Measurements from ENCODE around the gene LHPP. TPM values are rescaled to one million over a fixed set of nuclear protein-coding genes. Genes with fewer than 3 reads are reported as not detected.

The LHPP gene
- total RNA-seq, 1 donor, result 20.4 TPM

DNA sequence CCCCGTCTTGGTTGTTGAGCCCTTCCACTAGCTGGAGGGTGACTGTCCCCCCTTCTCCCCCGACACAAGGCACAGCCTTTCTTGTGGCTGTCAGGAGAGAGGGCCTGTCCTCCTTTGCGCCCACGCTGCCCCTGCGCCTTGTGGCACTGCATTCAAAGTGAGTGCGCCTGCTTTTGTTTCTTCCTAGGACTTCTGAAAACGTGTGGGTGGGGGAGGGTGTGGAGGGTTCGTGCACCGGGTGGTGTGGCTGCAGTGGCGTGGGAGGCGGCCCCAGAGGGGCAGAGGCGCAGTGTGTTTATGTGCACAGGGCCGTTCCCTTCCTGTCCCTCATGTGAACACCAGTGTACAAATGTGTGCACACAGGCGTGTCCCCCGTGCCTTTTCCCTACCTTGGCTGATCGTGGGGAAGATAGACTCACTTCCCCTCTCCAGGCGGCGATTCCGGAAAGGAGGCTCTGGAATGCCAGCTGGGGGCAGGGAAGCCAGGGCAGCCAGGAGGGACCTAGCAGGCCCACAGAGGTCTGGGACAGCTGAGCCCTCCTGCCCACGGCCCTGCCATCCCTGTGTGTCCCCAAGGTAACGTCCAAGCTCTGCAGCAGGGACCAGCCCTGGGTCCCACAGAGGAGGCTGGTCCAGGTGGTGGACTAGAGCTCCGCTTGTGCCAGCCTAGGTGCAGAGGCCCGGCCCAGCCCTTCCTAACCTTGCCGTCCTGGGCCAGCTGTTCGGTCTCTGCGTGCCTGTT is 88.8 kb downstream of the LHPP start:
- peaks cover 26% of the 10 kb centered on the region for H3K4me1 ChIP-seq (ENCODE audit: insufficient read depth, low read length)
- no peaks in the 10 kb centered on the region for H3K27me3 ChIP-seq (ENCODE audit: insufficient read depth, low read length)
- H3K9me3 ChIP-seq (ENCODE audit: low read depth, low read length), result no peaks in the 10 kb centered on the region
- H3K4me3 ChIP-seq (ENCODE audit: low read length), result no peak overlapping the region

DNA sequence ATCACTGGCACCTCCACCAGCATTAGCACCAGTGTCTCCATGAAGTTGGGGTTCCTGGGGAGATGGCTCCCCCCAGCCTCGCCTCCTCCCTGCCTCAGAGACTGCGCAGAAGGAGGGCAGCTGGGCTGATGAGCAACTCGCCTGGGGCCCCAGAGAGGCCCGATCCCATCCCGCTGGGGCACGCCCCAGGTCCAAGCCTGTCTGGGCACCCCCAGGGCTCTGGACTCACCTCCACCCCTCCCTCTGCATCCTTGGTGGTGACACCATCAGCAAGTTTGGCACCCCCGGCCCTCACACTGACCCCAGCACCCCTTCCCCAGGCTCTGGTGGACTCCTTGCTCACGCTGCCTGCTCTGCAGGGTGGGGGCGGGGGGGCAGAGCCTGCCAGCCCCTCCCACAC is 89.5 kb downstream of the LHPP start:
- Histone ChIP-seq H3K4me3 (ENCODE audit: low read length) (no peak overlapping the region), H3K4me1 (ENCODE audit: insufficient read depth, low read length) (peaks cover 20% of the 10 kb centered on the region), H3K27me3 (ENCODE audit: insufficient read depth, low read length) (no peaks in the 10 kb centered on the region), H3K9me3 (ENCODE audit: low read depth, low read length) (no peaks in the 10 kb centered on the region)

DNA sequence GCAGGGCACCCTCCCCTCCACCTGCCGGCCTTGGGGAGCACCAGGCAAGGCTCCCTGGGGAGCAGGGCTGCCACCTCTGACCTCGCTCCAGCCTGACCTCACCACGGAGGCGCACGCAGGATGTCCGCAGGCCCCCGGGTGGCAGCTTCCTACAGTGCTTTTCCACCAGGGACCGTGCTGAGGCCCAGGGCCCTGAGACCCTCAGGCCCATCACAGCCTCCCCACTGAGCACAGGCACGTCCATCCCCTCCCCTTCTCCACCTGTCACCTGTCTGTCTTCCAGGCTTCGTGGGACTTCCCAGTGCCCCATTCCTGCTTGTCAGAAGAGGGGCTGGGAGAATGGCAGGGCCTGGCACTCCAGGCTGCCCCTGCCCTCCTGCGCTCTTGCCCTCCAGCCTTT is 90.1 kb downstream of the LHPP start:
- H3K4me1 ChIP-seq (ENCODE audit: insufficient read depth, low read length), result peaks cover 19% of the 10 kb centered on the region
- no peak overlapping the region for H3K4me3 ChIP-seq (ENCODE audit: low read length)
- no peaks in the 10 kb centered on the region for H3K9me3 ChIP-seq (ENCODE audit: low read depth, low read length)
- H3K27me3 ChIP-seq (ENCODE audit: insufficient read depth, low read length), result no peaks in the 10 kb centered on the region

GRCh38 chr10:124552691-124553276 is 91.2 kb downstream of the LHPP start:
- H3K27me3 ChIP-seq (ENCODE audit: insufficient read depth, low read length), result no peaks in the 10 kb centered on the region
- H3K4me1 ChIP-seq (ENCODE audit: insufficient read depth, low read length), result peaks cover 14% of the 10 kb centered on the region
- H3K4me3 ChIP-seq (ENCODE audit: low read length), result no peak overlapping the region
- H3K9me3 ChIP-seq (ENCODE audit: low read depth, low read length), result no peaks in the 10 kb centered on the region

DNA sequence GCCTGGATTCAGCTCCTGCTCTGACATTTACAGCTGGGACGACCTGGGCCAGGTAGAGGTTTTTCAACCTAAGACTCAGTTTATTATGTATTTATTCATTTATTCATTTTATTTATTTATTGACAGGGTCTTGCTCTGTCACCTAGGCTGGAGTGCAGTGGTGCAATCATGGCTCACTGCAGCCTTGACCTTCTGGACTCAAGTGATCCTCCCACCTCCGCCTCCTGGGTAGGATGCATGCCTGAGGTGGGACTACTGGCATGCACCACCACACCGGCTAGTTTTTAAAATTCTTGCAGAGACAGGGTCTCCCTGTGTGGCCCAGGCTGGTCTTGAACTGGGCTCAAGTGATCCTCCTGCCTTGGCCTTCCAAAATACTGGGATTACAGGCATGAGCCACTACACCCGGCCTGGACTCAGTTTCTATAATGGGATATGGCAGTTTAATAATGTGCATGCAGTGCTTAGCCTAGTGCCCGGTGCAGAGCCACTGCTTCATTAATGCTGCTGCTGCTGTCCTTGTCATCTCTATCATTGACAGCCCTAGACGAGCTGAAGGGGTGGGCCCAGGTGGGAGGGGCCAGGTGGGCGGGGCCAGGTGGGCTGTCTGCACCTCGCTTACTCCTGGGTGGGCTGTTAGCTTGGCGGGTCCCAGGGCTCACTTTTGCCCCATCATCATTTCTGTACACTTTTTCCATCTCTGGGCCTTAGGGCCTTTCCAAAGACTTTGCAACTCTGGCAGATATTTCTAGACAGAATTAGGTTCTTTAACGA is 92.6 kb downstream of the LHPP start:
- Histone ChIP-seq H3K4me1 (ENCODE audit: insufficient read depth, low read length) (peaks cover 6% of the 10 kb centered on the region), H3K27me3 (ENCODE audit: insufficient read depth, low read length) (no peaks in the 10 kb centered on the region), H3K4me3 (ENCODE audit: low read length) (no peak overlapping the region), H3K9me3 (ENCODE audit: low read depth, low read length) (no peaks in the 10 kb centered on the region)

DNA sequence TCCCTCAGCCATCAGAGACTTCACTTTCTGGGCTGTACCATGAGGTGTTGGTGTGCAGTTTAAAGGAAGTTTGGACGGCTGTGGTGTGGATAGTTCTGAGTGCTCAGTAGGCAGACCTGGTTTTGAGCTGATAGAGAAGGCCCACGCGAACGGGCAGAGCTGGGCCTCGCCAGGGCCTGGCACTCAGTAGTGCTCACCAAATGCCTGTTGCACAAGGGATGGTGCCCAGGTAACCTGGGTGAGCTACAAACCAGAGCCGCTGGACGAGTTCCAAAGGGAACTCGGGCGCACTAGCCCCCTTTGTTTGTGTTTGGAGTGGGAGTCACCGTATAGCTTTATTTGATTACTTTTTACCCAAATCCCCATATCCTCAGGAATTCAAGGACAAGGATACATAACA is 95.5 kb downstream of the LHPP start:
- H3K27me3 ChIP-seq (ENCODE audit: insufficient read depth, low read length), result no peaks in the 10 kb centered on the region
- H3K4me1 ChIP-seq (ENCODE audit: insufficient read depth, low read length), result no peaks in the 10 kb centered on the region
- no peaks in the 10 kb centered on the region for H3K9me3 ChIP-seq (ENCODE audit: low read depth, low read length)
- no peak overlapping the region for H3K4me3 ChIP-seq (ENCODE audit: low read length)

- no peak overlapping the region for H3K4me3 ChIP-seq (ENCODE audit: low read length)
- H3K9me3 ChIP-seq (ENCODE audit: low read depth, low read length), result no peaks in the 10 kb centered on the region
- H3K27me3 ChIP-seq (ENCODE audit: insufficient read depth, low read length), result no peaks in the 10 kb centered on the region
- no peaks in the 10 kb centered on the region for H3K4me1 ChIP-seq (ENCODE audit: insufficient read depth, low read length)
These were observed 96.2 kb downstream of the LHPP start for GRCh38 chr10:124557648-124558338.

DNA sequence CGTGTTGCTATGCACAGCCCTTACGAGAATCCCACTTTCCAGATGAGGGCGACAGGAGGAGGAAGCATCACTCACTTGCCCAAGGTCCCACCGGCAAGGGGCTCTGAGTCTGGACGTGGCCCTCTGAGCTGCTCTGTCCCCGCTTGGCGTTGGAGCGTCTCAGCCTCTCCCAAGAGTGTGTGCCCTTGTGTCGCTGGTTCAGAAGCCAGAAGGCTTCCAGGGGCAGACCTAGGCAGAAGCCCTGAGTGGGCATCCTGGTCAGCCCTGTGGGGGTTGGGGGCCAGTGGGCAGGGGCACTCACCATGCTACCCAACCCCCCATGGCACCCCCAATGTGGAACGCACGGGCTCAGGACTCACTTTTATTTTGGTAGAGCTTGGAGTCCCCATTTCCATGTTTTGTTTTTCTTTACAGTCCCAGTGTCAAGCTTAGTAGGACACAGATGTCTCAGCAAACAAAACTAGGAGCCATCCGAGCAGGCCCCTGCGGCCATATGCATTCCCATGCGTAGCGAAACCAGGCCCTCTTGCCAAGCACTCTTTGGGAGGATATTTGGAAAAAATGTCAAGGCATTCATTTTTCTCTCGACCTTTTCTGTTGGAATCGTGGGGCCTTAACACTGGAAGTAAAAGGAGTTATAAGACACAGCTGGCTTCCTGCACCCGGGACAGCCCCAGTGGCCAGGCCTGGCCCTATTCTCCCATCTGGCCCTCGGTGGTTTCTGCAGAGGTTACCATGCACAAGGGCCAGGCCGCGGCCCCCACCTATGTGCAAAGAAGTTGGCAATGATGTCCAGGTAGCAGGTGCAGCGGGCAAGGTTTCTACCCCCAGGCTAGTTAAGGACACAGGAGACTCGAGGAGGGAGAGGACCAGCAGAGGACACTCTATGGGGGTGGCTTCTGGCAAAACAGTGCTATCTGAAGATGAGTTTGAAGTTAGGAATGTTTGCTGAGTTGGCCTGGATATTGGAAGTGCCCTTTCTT is 97.0 kb downstream of the LHPP start:
- no peaks in the 10 kb centered on the region for H3K4me1 ChIP-seq (ENCODE audit: insufficient read depth, low read length)
- no peaks in the 10 kb centered on the region for H3K9me3 ChIP-seq (ENCODE audit: low read depth, low read length)
- no peak overlapping the region for H3K4me3 ChIP-seq (ENCODE audit: low read length)
- H3K27me3 ChIP-seq (ENCODE audit: insufficient read depth, low read length), result no peaks in the 10 kb centered on the region

- H3K27me3 ChIP-seq (ENCODE audit: insufficient read depth, low read length), result no peaks in the 10 kb centered on the region
- no peaks in the 10 kb centered on the region for H3K9me3 ChIP-seq (ENCODE audit: low read depth, low read length)
- no peaks in the 10 kb centered on the region for H3K4me1 ChIP-seq (ENCODE audit: insufficient read depth, low read length)
- no peak overlapping the region for H3K4me3 ChIP-seq (ENCODE audit: low read length)
These were observed 97.9 kb downstream of the LHPP start for GRCh38 chr10:124559372-124560132.

GRCh38 chr10:124560377-124561105 is 98.9 kb downstream of the LHPP start:
- H3K27me3 ChIP-seq (ENCODE audit: insufficient read depth, low read length), result no peaks in the 10 kb centered on the region
- H3K9me3 ChIP-seq (ENCODE audit: low read depth, low read length), result no peaks in the 10 kb centered on the region
- H3K4me1 ChIP-seq (ENCODE audit: insufficient read depth, low read length), result no peaks in the 10 kb centered on the region
- no peak overlapping the region for H3K4me3 ChIP-seq (ENCODE audit: low read length)

DNA sequence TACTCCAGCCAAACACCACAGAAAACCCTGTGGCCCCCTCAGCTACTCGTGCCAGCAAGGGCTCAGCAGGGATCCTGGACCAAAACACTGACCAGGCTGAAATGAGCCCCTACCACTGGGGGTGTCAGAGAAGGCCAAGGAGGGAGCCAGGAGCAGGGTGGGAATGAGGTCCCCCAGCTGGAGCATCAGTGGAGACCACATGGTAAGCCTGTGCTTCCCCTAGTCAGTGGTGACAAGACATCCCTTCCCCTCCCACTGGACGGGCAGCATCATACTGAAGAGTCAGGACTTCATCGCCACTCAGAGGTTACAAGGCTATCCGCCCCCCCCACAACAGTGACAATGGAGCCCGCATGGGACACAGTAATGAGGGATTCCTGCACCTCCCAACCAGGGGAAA is 99.6 kb downstream of the LHPP start:
- H3K9me3 ChIP-seq (ENCODE audit: low read depth, low read length), result no peaks in the 10 kb centered on the region
- no peaks in the 10 kb centered on the region for H3K4me1 ChIP-seq (ENCODE audit: insufficient read depth, low read length)
- no peak overlapping the region for H3K4me3 ChIP-seq (ENCODE audit: low read length)
- no peaks in the 10 kb centered on the region for H3K27me3 ChIP-seq (ENCODE audit: insufficient read depth, low read length)

- Histone ChIP-seq H3K27me3 (ENCODE audit: insufficient read depth, low read length) (no peaks in the 10 kb centered on the region), H3K4me1 (ENCODE audit: insufficient read depth, low read length) (no peaks in the 10 kb centered on the region), H3K4me3 (ENCODE audit: low read length) (no peak overlapping the region), H3K9me3 (ENCODE audit: low read depth, low read length) (no peaks in the 10 kb centered on the region)
These were observed 100.9 kb downstream of the LHPP start for GRCh38 chr10:124562425-124563060.

Measured in mononuclear cell (primary cell).